A673 (cell line): Measurements from ENCODE around the gene METTL22. TPM values are rescaled to one million over a fixed set of nuclear protein-coding genes. Genes with fewer than 3 reads are reported as not detected.

Experiments
- BruUV-seq: library from RNA; stranded (reverse); fragments of 400-500 nt; replicated peaks from 2 replicates; lab custom pipeline; 2021; lab: Mats Ljungman, UMichigan
- CTCF ChIA-PET: fragments of 300-600 bp; sonication (Branson Sonifier 250); formaldehyde crosslinking; loops from one replicate; lab custom pipeline; 2022; ENCODE audit warnings: antibody characterized with exemption; lab: Charles Lee
- POLR2A ChIA-PET: fragments of 300-600 bp; sonication (Branson Sonifier 250); formaldehyde crosslinking; loops from one replicate; lab custom pipeline; 2022; ENCODE audit warnings: antibody characterized with exemption; ENCODE audit not compliant: low non-redundant PET; lab: Charles Lee
- DNase-seq: peaks from one replicate; pipeline ENCODE4 v3.0.0-alpha.2; 2015; ENCODE audit warnings: low spot score
- H3K27ac ChIP-seq: fragments of 200-600 bp; sonication (generic); 2 replicates; pipeline ENCODE4 v1.5.1; 2016; ENCODE audit warnings: mixed run types, low read depth, mild to moderate bottlenecking, mixed read lengths, antibody characterized with exemption, low read length; ENCODE audit not compliant: poor library complexity, severe bottlenecking
- H3K27me3 ChIP-seq: fragments of 200-600 bp; sonication (generic); replicated peaks from 2 replicates; pipeline ENCODE4 v1.6.1; 2017; ENCODE audit warnings: mixed run types, low read depth, mild to moderate bottlenecking, mixed read lengths, antibody characterized with exemption, low read length; ENCODE audit not compliant: insufficient read depth, poor library complexity
- H3K36me3 ChIP-seq: fragments of 200-600 bp; sonication (generic); 2 replicates; pipeline ENCODE4 v1.6.1; 2016; ENCODE audit warnings: mixed run types, mild to moderate bottlenecking, mixed read lengths, antibody characterized with exemption, low read length; ENCODE audit not compliant: insufficient read depth, poor library complexity, severe bottlenecking
- H3K4me1 ChIP-seq: fragments of 200-600 bp; sonication (generic); 2 replicates; pipeline ENCODE4 v1.6.1; 2017; ENCODE audit warnings: mixed run types, mild to moderate bottlenecking, mixed read lengths, antibody characterized with exemption, low read length; ENCODE audit not compliant: insufficient read depth, poor library complexity, severe bottlenecking
- H3K4me3 ChIP-seq: fragments of 200-600 bp; sonication (generic); 2 replicates; pipeline ENCODE4 v1.5.1; 2016; ENCODE audit warnings: low read depth, mixed run types, mild to moderate bottlenecking, mixed read lengths, low read length; ENCODE audit not compliant: poor library complexity, severe bottlenecking
- H3K9me3 ChIP-seq: fragments of 200-600 bp; sonication (generic); 2 replicates; pipeline ENCODE4 v1.6.1; 2016; ENCODE audit warnings: mixed run types, low read depth, mild to moderate bottlenecking, mixed read lengths, antibody characterized with exemption, low read length; ENCODE audit not compliant: poor library complexity, severe bottlenecking
- CTCF ChIP-seq: fragments of 300-800, 200-600 bp; sonication (generic); conservative IDR thresholded peaks from 2 replicates; pipeline ENCODE4 v1.5.1; 2017; ENCODE audit warnings: low read depth, mild to moderate bottlenecking, antibody characterized with exemption, low read length, moderate library complexity, mixed read lengths
- EZH2 ChIP-seq: fragments of 200-600 bp; sonication (generic); IDR thresholded peaks from 2 replicates; pipeline ENCODE4 v1.6.1; 2017; ENCODE audit warnings: borderline replicate concordance, low read depth, mild to moderate bottlenecking, mixed read lengths, antibody characterized with exemption, low read length; ENCODE audit not compliant: poor library complexity, severe bottlenecking
- intact Hi-C: fragments of 100-400 bp; cut with micrococcal nuclease; formaldehyde crosslinking; loops from one replicate; pipeline ENCODE4 v1.10.0; 2022; ENCODE audit not compliant: unreplicated experiment
- total RNA-seq: library from RNA; stranded (reverse); gene quantifications from 2 replicates; pipeline ENCODE4 v1.2.3, GENCODE V29; 2021

Gene METTL22
- total RNA-seq, 1 experiment from 2014 or later, result 91.2 TPM

DNA sequence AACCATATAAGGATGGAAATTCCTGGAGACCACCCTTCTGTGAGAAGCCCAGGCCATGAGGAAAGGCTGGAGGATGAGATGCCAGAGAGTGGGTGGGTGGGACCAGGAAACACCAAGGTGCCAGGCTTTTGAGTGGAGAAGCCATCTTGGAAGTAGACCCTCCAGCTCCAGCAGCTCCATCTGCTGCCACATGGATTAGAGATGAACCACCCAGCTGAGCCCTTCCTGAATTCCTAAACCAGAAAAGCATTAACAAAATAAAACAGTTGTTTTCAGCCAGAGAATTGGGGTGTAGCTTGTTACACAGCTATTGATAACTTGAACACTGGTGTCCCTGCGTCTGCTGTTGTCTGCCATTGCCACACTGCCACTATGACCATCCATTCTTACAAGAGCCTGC lies 24.9 kb upstream of the METTL22 start:
- H3K4me1 ChIP-seq, result no peaks in the 10 kb centered on the region
- H3K4me3 ChIP-seq, result no peak overlapping the region
- no peaks in the 10 kb centered on the region for H3K27me3 ChIP-seq
- no peak for DNase-seq
- ChIA-PET POLR2A (no interaction called here), CTCF (no interaction called here)
- BruUV-seq, result no TSS peak
- intact Hi-C loops, result no loop called here
- no peak overlapping the region for H3K27ac ChIP-seq
- TF ChIP-seq EZH2, result no peak
- no peak for TF ChIP-seq CTCF
- peaks cover 27% of the 10 kb centered on the region for H3K36me3 ChIP-seq
- peaks cover 23% of the 10 kb centered on the region for H3K9me3 ChIP-seq

DNA sequence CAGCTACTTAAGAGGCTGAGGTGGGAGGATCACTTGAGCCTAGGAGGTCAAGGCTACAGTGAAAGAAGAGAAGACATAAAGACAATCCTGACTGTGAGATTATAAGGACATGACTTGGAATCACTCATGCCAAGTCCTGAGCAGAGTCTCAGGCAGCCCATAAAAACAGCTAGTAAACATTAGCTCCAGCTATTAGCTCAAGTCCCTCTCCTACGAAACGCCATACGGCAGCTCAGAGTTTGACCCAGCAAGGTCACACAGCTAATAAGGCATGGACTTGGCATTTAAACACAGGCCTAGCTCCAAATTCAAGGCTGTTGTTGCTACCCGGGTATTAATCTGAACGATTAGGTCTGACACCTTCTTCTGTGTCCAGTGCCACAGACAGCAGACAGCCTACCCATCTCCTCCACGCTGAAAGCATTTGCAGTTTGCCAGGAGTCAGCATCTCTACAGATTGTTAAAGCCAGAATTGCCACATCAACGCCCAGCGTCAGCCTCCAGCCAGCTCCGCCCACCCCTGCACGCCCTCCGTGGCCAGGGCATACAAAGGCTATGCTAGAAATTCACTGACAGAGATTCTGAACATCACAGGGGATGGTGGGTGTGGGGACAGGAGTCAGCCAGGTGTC lies 21.2 kb upstream of the METTL22 start:
- CTCF ChIA-PET, result no interaction called here
- POLR2A ChIA-PET, result no interaction called here
- no peak for TF ChIP-seq CTCF
- no peak for TF ChIP-seq EZH2

GRCh38 chr16:8605554-8605953 lies 15.9 kb upstream of the METTL22 start:
- ChIA-PET POLR2A (no interaction called here), CTCF (no interaction called here)
- intact Hi-C loops, result no loop called here
- Histone ChIP-seq H3K36me3 (no peaks in the 10 kb centered on the region), H3K27ac (no peak overlapping the region), H3K27me3 (no peaks in the 10 kb centered on the region), H3K9me3 (no peaks in the 10 kb centered on the region), H3K4me3 (no peak overlapping the region), H3K4me1 (no peaks in the 10 kb centered on the region)
- no TSS peak for BruUV-seq
- no peak for DNase-seq
- TF ChIP-seq EZH2 (no peak), CTCF (no peak)

More for the DNA sequence above, 21.2 kb upstream of the METTL22 start:
- Histone ChIP-seq H3K27ac (no peak overlapping the region), H3K4me1 (no peaks in the 10 kb centered on the region), H3K36me3 (peaks cover 8% of the 10 kb centered on the region), H3K9me3 (peaks cover 17% of the 10 kb centered on the region), H3K4me3 (no peak overlapping the region), H3K27me3 (no peaks in the 10 kb centered on the region)
- no peak for DNase-seq
- intact Hi-C loops, result no loop called here
- BruUV-seq, result no TSS peak
